Muscle layer of colon (tissue), 2 donors: Measurements from ENCODE around the gene SLC52A1.

Experiments used
- H3K27ac ChIP-seq: one replicate; pipeline ENCODE4 v1.7.0; 2013; ENCODE audit warnings: low read depth, mild to moderate bottlenecking, low read length, moderate library complexity
- H3K27me3 ChIP-seq, 2 donors: one replicate each; pipeline ENCODE4 v1.7.0; 2013; ENCODE audit warnings: low read length in 2 of 2, mild to moderate bottlenecking in 2 of 2; ENCODE audit not compliant: insufficient read depth in 2 of 2, control insufficient read depth in 1 of 2
- H3K36me3 ChIP-seq: one replicate; pipeline ENCODE4 v1.7.0; 2013; ENCODE audit warnings: mild to moderate bottlenecking, low read length; ENCODE audit not compliant: insufficient read depth
- H3K4me1 ChIP-seq: one replicate; pipeline ENCODE4 v1.7.0; 2013; ENCODE audit warnings: mild to moderate bottlenecking, low read length; ENCODE audit not compliant: insufficient read depth
- H3K4me3 ChIP-seq, 2 donors: one replicate each; pipeline ENCODE4 v1.7.0; 2013; ENCODE audit warnings: low read length in 2 of 2, low read depth in 1 of 2, mild to moderate bottlenecking in 1 of 2, moderate library complexity in 1 of 2
- H3K9ac ChIP-seq: one replicate; pipeline ENCODE4 v1.7.0; 2013; ENCODE audit warnings: low read length
- H3K9me3 ChIP-seq: one replicate; pipeline ENCODE4 v1.7.0; 2013; ENCODE audit warnings: mild to moderate bottlenecking, low read length
- donor health status: abdominal sarcoma.
- donor health status: Adenocarcinoma of cecum.

Gene SLC52A1

GRCh38 chr17:5049314-5049841 is 14.2 kb upstream of the SLC52A1 start:
- peak overlapping the region; percentile 23 for H3K9ac ChIP-seq
- H3K27me3 ChIP-seq = no peaks in the 10 kb centered on the region
- no peaks in the 10 kb centered on the region for H3K9me3 ChIP-seq
- peak overlapping the region; percentile 49 for H3K27ac ChIP-seq
- H3K4me1 ChIP-seq = peaks cover 13% of the 10 kb centered on the region
- H3K36me3 ChIP-seq = no peaks in the 10 kb centered on the region
- no peak overlapping the region for H3K4me3 ChIP-seq

- Histone ChIP-seq H3K4me3 (no peak overlapping the region), H3K9me3 (no peaks in the 10 kb centered on the region), H3K27ac (no peak overlapping the region), H3K4me1 (peaks cover 13% of the 10 kb centered on the region), H3K27me3 (no peaks in the 10 kb centered on the region), H3K9ac (no peak overlapping the region), H3K36me3 (no peaks in the 10 kb centered on the region)
These were observed 12.2 kb upstream of the SLC52A1 start for GRCh38 chr17:5047446-5047845.

- H3K4me1 ChIP-seq = peaks cover 13% of the 10 kb centered on the region
- H3K27ac ChIP-seq = no peak overlapping the region
- H3K27me3 ChIP-seq = no peaks in the 10 kb centered on the region
- no peak overlapping the region for H3K9ac ChIP-seq
- no peak overlapping the region for H3K4me3 ChIP-seq
- H3K36me3 ChIP-seq = no peaks in the 10 kb centered on the region
- no peaks in the 10 kb centered on the region for H3K9me3 ChIP-seq
These were observed 10.3 kb upstream of the SLC52A1 start for GRCh38 chr17:5045496-5045895.

GRCh38 chr17:5044630-5045029 is 9.4 kb upstream of the SLC52A1 start:
- Histone ChIP-seq H3K9me3 (no peaks in the 10 kb centered on the region), H3K27ac (no peak overlapping the region), H3K36me3 (no peaks in the 10 kb centered on the region), H3K4me3 (no peak overlapping the region), H3K27me3 (no peaks in the 10 kb centered on the region), H3K4me1 (peaks cover 5% of the 10 kb centered on the region), H3K9ac (no peak overlapping the region)

- no peaks in the 10 kb centered on the region for H3K4me1 ChIP-seq
- H3K9me3 ChIP-seq = no peaks in the 10 kb centered on the region
- no peaks in the 10 kb centered on the region for H3K27me3 ChIP-seq
- no peak overlapping the region for H3K4me3 ChIP-seq
- no peaks in the 10 kb centered on the region for H3K36me3 ChIP-seq
- no peak overlapping the region for H3K27ac ChIP-seq
- H3K9ac ChIP-seq = no peak overlapping the region
These were observed 8.3 kb upstream of the SLC52A1 start for GRCh38 chr17:5043524-5043923.

- H3K27ac ChIP-seq = no peak overlapping the region
- H3K4me1 ChIP-seq = no peaks in the 10 kb centered on the region
These were observed 7.2 kb upstream of the SLC52A1 start for GRCh38 chr17:5042157-5043022.

GRCh38 chr17:5034651-5035050 is 575 bp downstream of the SLC52A1 start:
- peaks cover 0 to 5% of the 10 kb centered on the region in 2 donors for H3K27me3 ChIP-seq
- no peaks in the 10 kb centered on the region for H3K36me3 ChIP-seq
- no peak overlapping the region for H3K27ac ChIP-seq
- H3K4me3 ChIP-seq = no peak overlapping the region
- no peak overlapping the region for H3K9ac ChIP-seq
- H3K4me1 ChIP-seq = no peaks in the 10 kb centered on the region
- no peaks in the 10 kb centered on the region for H3K9me3 ChIP-seq

More at GRCh38 chr17:5042157-5043022, 7.2 kb upstream of the SLC52A1 start:
- no peak overlapping the region for H3K9ac ChIP-seq
- H3K36me3 ChIP-seq = no peaks in the 10 kb centered on the region
- H3K4me3 ChIP-seq = no peak overlapping the region
- no peaks in the 10 kb centered on the region for H3K9me3 ChIP-seq
- H3K27me3 ChIP-seq = no peaks in the 10 kb centered on the region

GRCh38 chr17:5034063-5034462 is 1.2 kb downstream of the SLC52A1 start:
- peaks cover 0 to 5% of the 10 kb centered on the region in 2 donors for H3K27me3 ChIP-seq
- no peak overlapping the region for H3K9ac ChIP-seq
- no peaks in the 10 kb centered on the region for H3K36me3 ChIP-seq
- no peaks in the 10 kb centered on the region for H3K4me1 ChIP-seq
- H3K9me3 ChIP-seq = no peaks in the 10 kb centered on the region
- no peak overlapping the region for H3K27ac ChIP-seq
- no peak overlapping the region for H3K4me3 ChIP-seq

GRCh38 chr17:5033352-5034015 is 1.7 kb downstream of the SLC52A1 start:
- H3K9me3 ChIP-seq = no peaks in the 10 kb centered on the region
- H3K27ac ChIP-seq = no peak overlapping the region
- no peak overlapping the region for H3K4me3 ChIP-seq
- H3K36me3 ChIP-seq = no peaks in the 10 kb centered on the region
- no peaks in the 10 kb centered on the region for H3K4me1 ChIP-seq
- H3K27me3 ChIP-seq = peaks cover 0 to 5% of the 10 kb centered on the region in 2 donors
- H3K9ac ChIP-seq = no peak overlapping the region

GRCh38 chr17:5032865-5033264 is 2.4 kb downstream of the SLC52A1 start:
- no peak overlapping the region for H3K4me3 ChIP-seq
- H3K9ac ChIP-seq = no peak overlapping the region
- H3K27ac ChIP-seq = no peak overlapping the region
- peaks cover 0 to 5% of the 10 kb centered on the region in 2 donors for H3K27me3 ChIP-seq
- H3K4me1 ChIP-seq = no peaks in the 10 kb centered on the region
- H3K36me3 ChIP-seq = no peaks in the 10 kb centered on the region
- H3K9me3 ChIP-seq = no peaks in the 10 kb centered on the region

GRCh38 chr17:5031365-5032082 is 3.7 kb downstream of the SLC52A1 start:
- Histone ChIP-seq H3K27me3 (peaks cover 0 to 5% of the 10 kb centered on the region in 2 donors), H3K9ac (no peak overlapping the region), H3K4me3 (peak overlapping the region; percentile 23 to 61), H3K4me1 (no peaks in the 10 kb centered on the region), H3K9me3 (no peaks in the 10 kb centered on the region), H3K27ac (no peak overlapping the region), H3K36me3 (no peaks in the 10 kb centered on the region)
